HepG2 (cell line): ENCODE measurements around the gene NME4. TPM values are rescaled to one million over a fixed set of nuclear protein-coding genes. Genes with fewer than 3 reads are reported as not detected.

ENCODE experiments used
- ATAC-seq: fragments of 200-7000 bp; cut with Tn5 transposase; 3 replicates; pipeline ENCODE4 v1.9.1; 2020; ENCODE audit warnings: mild to moderate bottlenecking, moderate library complexity
- BruUV-seq: library from RNA; stranded (reverse); fragments of 400-500 nt; replicated peaks from 2 replicates; lab custom pipeline; 2021; lab: Mats Ljungman, UMichigan
- CTCF ChIA-PET: fragments of 300-600 bp; formaldehyde crosslinking; extraction: SDS; loops from one replicate; lab custom pipeline; 2021; ENCODE audit warnings: low total read pairs, inconsistent platforms, low intra/inter-chr PET ratio; lab: Yijun Ruan, JAX
- POLR2A ChIA-PET: fragments of 350-600 bp; sonication (Branson Sonifier 250); formaldehyde crosslinking; loops from one replicate; lab custom pipeline; 2020; ENCODE audit warnings: antibody characterized with exemption, inconsistent platforms; lab: Yijun Ruan, JAX
- DNase-seq: peaks from one replicate; pipeline ENCODE4 v3.0.0-alpha.2; 2015; ENCODE audit warnings: low spot score
- FAIRE-seq: peaks from 3 replicates; lab custom pipeline; 2011; peaks lifted over from hg19 to GRCh38; lab: Jason Lieb, UNC
- H2AFZ ChIP-seq: one replicate; pipeline ENCODE4 v1.6.1; 2011; ENCODE audit warnings: low read length, inconsistent platforms
- H3K27ac ChIP-seq: fragments of 300-600 bp; 3 replicates; pipeline ENCODE4 v1.8.0; 2011; ENCODE audit warnings: mixed run types, mild to moderate bottlenecking, mixed read lengths, low read length, inconsistent platforms; ENCODE audit not compliant: insufficient read depth; ENCODE audit errors: extremely low read length
- H3K27me3 ChIP-seq, 2 experiments: fragments of 200-600 bp in 1 of 2; 2 replicates in 1 of 2; 3 replicates in 1 of 2; pipeline versions ENCODE4 v1.6.0 to v1.8.0; 2011; ENCODE audit warnings: low read length in 2 of 2, mild to moderate bottlenecking in 2 of 2, moderate library complexity in 2 of 2, inconsistent platforms in 1 of 2; ENCODE audit not compliant: insufficient read depth in 2 of 2, control insufficient read depth in 1 of 2
- H3K36me3 ChIP-seq, 2 experiments: fragments of 200-600 bp in 1 of 2; replicated peaks in 1 of 2; 2 replicates in 1 of 2; 3 replicates in 1 of 2; pipeline versions ENCODE4 v1.5.1 to v1.8.0; 2011; ENCODE audit warnings: low read length in 2 of 2, inconsistent platforms in 1 of 2; ENCODE audit not compliant: insufficient read depth in 2 of 2, control insufficient read depth in 1 of 2
- H3K4me1 ChIP-seq: 2 replicates; pipeline ENCODE4 v1.5.1; 2012; ENCODE audit warnings: low read length, inconsistent platforms; ENCODE audit not compliant: insufficient read depth
- H3K4me2 ChIP-seq: 2 replicates; pipeline ENCODE4 v1.6.0; 2011; ENCODE audit warnings: low read depth, low read length, inconsistent platforms
- H3K4me3 ChIP-seq, 3 experiments: fragments of 200-600 bp in 1 of 3; sonication (generic), shearing (Covaris generic) in 1 of 3; replicated peaks in 1 of 3; 2 replicates each; pipeline ENCODE4 v1.5.1; 2011 to 2016; ENCODE audit warnings: low read length in 3 of 3, inconsistent platforms in 2 of 3, low read depth in 2 of 3, mild to moderate bottlenecking in 2 of 3, control low read depth in 1 of 3, mixed read lengths in 1 of 3; ENCODE audit not compliant: insufficient read depth in 1 of 3
- H3K79me2 ChIP-seq: one replicate; pipeline ENCODE4 v1.6.1; 2011; ENCODE audit warnings: low read length, inconsistent platforms; ENCODE audit not compliant: insufficient read depth
- H3K9ac ChIP-seq: 2 replicates; pipeline ENCODE4 v1.6.0; 2011; ENCODE audit warnings: mild to moderate bottlenecking, low read depth, low read length, inconsistent platforms; ENCODE audit not compliant: insufficient read depth
- H3K9me3 ChIP-seq: 2 replicates; pipeline ENCODE4 v1.5.1; 2012; ENCODE audit warnings: mild to moderate bottlenecking, low read length
- H4K20me1 ChIP-seq: 2 replicates; pipeline ENCODE4 v1.6.0; 2011; ENCODE audit warnings: inconsistent platforms, mild to moderate bottlenecking, low read length, moderate library complexity; ENCODE audit not compliant: insufficient read depth
- KDM1A ChIP-seq: IDR thresholded peaks from 2 replicates; pipeline ENCODE4 v1.6.1; 2016; ENCODE audit warnings: missing compliant biosample characterization
- SMARCC2 ChIP-seq: fragments of 450-650 bp; IDR thresholded peaks from 2 replicates; pipeline ENCODE4 v1.6.1; 2017; ENCODE audit warnings: antibody characterized with exemption, mild to moderate bottlenecking
- WIZ ChIP-seq: sonication (generic); formaldehyde crosslinking; IDR thresholded peaks from 2 replicates; pipeline ENCODE4 v1.5.1; 2020; ENCODE audit warnings: mild to moderate bottlenecking, missing genetic modification reagents
- ZNF672 ChIP-seq: sonication (generic); formaldehyde crosslinking; IDR thresholded peaks from 2 replicates; pipeline ENCODE4 v1.8.1; 2022; ENCODE audit warnings: missing genetic modification reagents
- ZNF776 ChIP-seq: sonication (generic); formaldehyde crosslinking; IDR thresholded peaks from 2 replicates; pipeline ENCODE4 v1.4.0; 2020; ENCODE audit warnings: mild to moderate bottlenecking, missing genetic modification reagents
- WGBS: methylation state at CpG from one replicate; pipeline ENCODE4 v1.1.6; 2017; ENCODE audit warnings: low lambda C conversion rate; 5-methylcytosine and 5-hydroxymethylcytosine counted together
- in situ Hi-C: cut with HindIII; loops from 2 replicates; pipeline ENCODE4 v1.10.0; 2017; ENCODE audit warnings: low pct_unique_long_range_greater_than_20kb; ENCODE audit not compliant: extremely low pct_ligation_motif_present
- intact Hi-C: fragments of 100-400 bp; cut with micrococcal nuclease; formaldehyde crosslinking; loops from one replicate; pipeline ENCODE4 v1.10.0; 2022; ENCODE audit not compliant: unreplicated experiment
- polyA plus RNA-seq, 8 experiments: library from polyadenylated mRNA; depleted of rRNA in 3 of 8; stranded (reverse) in 7 of 8; unstranded in 1 of 8; fragments of >200 nt; fragmentation: Illumina TruSeq in 4 of 8; extraction: Trizol in 4 of 8; gene quantifications; 2 replicates each; pipeline versions ENCODE4 v1.2.1 to v1.2.3, GENCODE V29; 2011 to 2016; ENCODE audit warnings: low read depth in 4 of 8, missing spikeins in 1 of 8, mixed read lengths in 1 of 8; ENCODE audit not compliant: insufficient read depth in 1 of 8
- total RNA-seq, 5 experiments: library from RNA; depleted of rRNA; stranded (reverse); fragments of >200 nt; fragmentation: Illumina TruSeq; extraction: Trizol; gene quantifications; 2 replicates each; pipeline ENCODE4 v1.2.3, GENCODE V29; 2016; ENCODE audit warnings: low read depth in 1 of 5
- TF ChIP-seq, protein P1 (sequence below): sonication (generic); formaldehyde crosslinking; IDR thresholded peaks from 2 replicates; pipeline ENCODE4 v1.5.1; 2020; ENCODE audit warnings: missing genetic modification reagents, mild to moderate bottlenecking, borderline replicate concordance

The NME4 gene
- total and polyA plus RNA-seq, 2 of the 13 experiments (the other 11 are each of a cell fraction or from before 2014, with no cell fraction given): 121 to 263 TPM

DNA sequence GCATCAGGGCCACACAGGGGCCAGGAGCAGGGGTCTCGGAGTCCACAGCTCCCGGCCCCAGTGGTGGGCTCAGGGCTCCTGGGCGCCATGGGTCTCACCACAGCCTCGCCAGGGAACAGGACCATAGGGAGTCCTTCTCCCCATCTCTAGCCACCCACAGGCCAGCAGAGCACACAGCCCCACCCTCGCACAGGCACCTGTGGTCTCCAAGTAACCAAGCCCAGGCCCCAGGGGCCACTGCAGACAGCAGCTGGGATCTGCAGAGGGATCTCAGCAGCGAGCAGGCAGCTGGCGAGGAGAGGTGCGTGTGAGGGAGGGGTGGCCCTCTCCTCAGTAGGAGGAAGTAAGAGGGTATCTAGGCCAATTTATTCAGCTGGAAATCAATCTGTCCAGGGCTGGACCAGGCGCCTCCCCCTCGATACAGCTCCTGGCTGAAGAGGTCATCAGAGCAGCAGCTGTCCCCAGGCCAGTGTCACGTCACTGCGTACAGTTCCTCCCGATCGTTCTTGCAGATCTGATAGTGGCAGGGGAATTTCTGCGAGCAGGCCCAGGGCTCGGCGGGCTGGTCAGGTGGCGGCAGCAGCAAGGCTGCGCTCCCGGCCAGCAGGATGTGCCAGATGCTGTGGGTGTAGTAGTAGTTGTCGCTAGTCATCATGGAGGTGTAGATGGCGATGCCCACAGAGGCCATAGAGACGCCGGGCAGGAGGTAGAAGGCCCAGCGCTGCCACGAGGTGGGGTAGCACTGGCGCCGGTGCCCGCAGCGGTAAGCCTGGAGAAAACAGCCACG lies 25.3 kb upstream of the NME4 start:
- H3K9ac ChIP-seq: no peak overlapping the region
- no peaks in the 10 kb centered on the region for H4K20me1 ChIP-seq
- intact Hi-C loops (no loop called here), in situ Hi-C loops (no loop called here)
- no peak overlapping the region for H2AFZ ChIP-seq
- no peak for ATAC-seq
- H3K4me3 ChIP-seq: no peak overlapping the region
- peaks cover 6% of the 10 kb centered on the region for H3K79me2 ChIP-seq
- no peak overlapping the region for H3K27ac ChIP-seq
- H3K4me1 ChIP-seq: peaks cover 18% of the 10 kb centered on the region
- ChIA-PET CTCF (no interaction called here), POLR2A (interaction anchor here (1.6 to 2.8 kb wide), 2 partner anchors 9 to 10 kb away, joined by 5 to 27 read pairs; partner anchors contain the start of gene PGAP6)
- no peak for FAIRE-seq
- DNase-seq: no peak
- H3K36me3 ChIP-seq: peaks cover 18 to 39% of the 10 kb centered on the region in 2 experiments; a peak in 4 of 5 replicates
- H3K27me3 ChIP-seq: no peaks in the 10 kb centered on the region
- TSS peak; percentile 30 for BruUV-seq
- 96% methylated on average over 20 of the region's 31 CpGs for WGBS
- no peaks in the 10 kb centered on the region for H3K9me3 ChIP-seq
- H3K4me2 ChIP-seq: no peak overlapping the region
- TF ChIP-seq, protein P1, sequence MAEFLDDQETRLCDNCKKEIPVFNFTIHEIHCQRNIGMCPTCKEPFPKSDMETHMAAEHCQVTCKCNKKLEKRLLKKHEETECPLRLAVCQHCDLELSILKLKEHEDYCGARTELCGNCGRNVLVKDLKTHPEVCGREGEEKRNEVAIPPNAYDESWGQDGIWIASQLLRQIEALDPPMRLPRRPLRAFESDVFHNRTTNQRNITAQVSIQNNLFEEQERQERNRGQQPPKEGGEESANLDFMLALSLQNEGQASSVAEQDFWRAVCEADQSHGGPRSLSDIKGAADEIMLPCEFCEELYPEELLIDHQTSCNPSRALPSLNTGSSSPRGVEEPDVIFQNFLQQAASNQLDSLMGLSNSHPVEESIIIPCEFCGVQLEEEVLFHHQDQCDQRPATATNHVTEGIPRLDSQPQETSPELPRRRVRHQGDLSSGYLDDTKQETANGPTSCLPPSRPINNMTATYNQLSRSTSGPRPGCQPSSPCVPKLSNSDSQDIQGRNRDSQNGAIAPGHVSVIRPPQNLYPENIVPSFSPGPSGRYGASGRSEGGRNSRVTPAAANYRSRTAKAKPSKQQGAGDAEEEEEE (CRISPR knock-in tag): no peak
- no peak for TF ChIP-seq SMARCC2
- TF ChIP-seq ZNF776 (CRISPR knock-in tag): no peak
- no peak for TF ChIP-seq KDM1A
- TF ChIP-seq WIZ (CRISPR knock-in tag): no peak
- no peak for TF ChIP-seq ZNF672 (CRISPR knock-in tag)
